HepG2 (cell line): ENCODE measurements around the gene MTMR10. TPM values are rescaled to one million over a fixed set of nuclear protein-coding genes. Genes with fewer than 3 reads are reported as not detected.

Experiments
- ATAC-seq: fragments of 200-7000 bp; cut with Tn5 transposase; 3 replicates; pipeline ENCODE4 v1.9.1; 2020; ENCODE audit warnings: mild to moderate bottlenecking, moderate library complexity
- BruUV-seq: library from RNA; stranded (reverse); fragments of 400-500 nt; replicated peaks from 2 replicates; lab custom pipeline; 2021; lab: Mats Ljungman, UMichigan
- CTCF ChIA-PET: fragments of 300-600 bp; formaldehyde crosslinking; extraction: SDS; loops from one replicate; lab custom pipeline; 2021; ENCODE audit warnings: low total read pairs, inconsistent platforms, low intra/inter-chr PET ratio; lab: Yijun Ruan, JAX
- POLR2A ChIA-PET: fragments of 350-600 bp; sonication (Branson Sonifier 250); formaldehyde crosslinking; loops from one replicate; lab custom pipeline; 2020; ENCODE audit warnings: antibody characterized with exemption, inconsistent platforms; lab: Yijun Ruan, JAX
- DNase-seq: peaks from one replicate; pipeline ENCODE4 v3.0.0-alpha.2; 2015; ENCODE audit warnings: low spot score
- FAIRE-seq: peaks from 3 replicates; lab custom pipeline; 2011; peaks lifted over from hg19 to GRCh38; lab: Jason Lieb, UNC
- H2AFZ ChIP-seq: one replicate; pipeline ENCODE4 v1.6.1; 2011; ENCODE audit warnings: low read length, inconsistent platforms
- H3K27ac ChIP-seq: fragments of 300-600 bp; 3 replicates; pipeline ENCODE4 v1.8.0; 2011; ENCODE audit warnings: mixed run types, mild to moderate bottlenecking, mixed read lengths, low read length, inconsistent platforms; ENCODE audit not compliant: insufficient read depth; ENCODE audit errors: extremely low read length
- H3K27me3 ChIP-seq, 2 experiments: fragments of 200-600 bp in 1 of 2; 2 replicates in 1 of 2; 3 replicates in 1 of 2; pipeline versions ENCODE4 v1.6.0 to v1.8.0; 2011; ENCODE audit warnings: low read length in 2 of 2, mild to moderate bottlenecking in 2 of 2, moderate library complexity in 2 of 2, inconsistent platforms in 1 of 2; ENCODE audit not compliant: insufficient read depth in 2 of 2, control insufficient read depth in 1 of 2
- H3K36me3 ChIP-seq, 2 experiments: fragments of 200-600 bp in 1 of 2; replicated peaks in 1 of 2; 2 replicates in 1 of 2; 3 replicates in 1 of 2; pipeline versions ENCODE4 v1.5.1 to v1.8.0; 2011; ENCODE audit warnings: low read length in 2 of 2, inconsistent platforms in 1 of 2; ENCODE audit not compliant: insufficient read depth in 2 of 2, control insufficient read depth in 1 of 2
- H3K4me1 ChIP-seq: 2 replicates; pipeline ENCODE4 v1.5.1; 2012; ENCODE audit warnings: low read length, inconsistent platforms; ENCODE audit not compliant: insufficient read depth
- H3K4me2 ChIP-seq: 2 replicates; pipeline ENCODE4 v1.6.0; 2011; ENCODE audit warnings: low read depth, low read length, inconsistent platforms
- H3K4me3 ChIP-seq, 3 experiments: fragments of 200-600 bp in 1 of 3; sonication (generic), shearing (Covaris generic) in 1 of 3; replicated peaks in 1 of 3; 2 replicates each; pipeline ENCODE4 v1.5.1; 2011 to 2016; ENCODE audit warnings: low read length in 3 of 3, inconsistent platforms in 2 of 3, low read depth in 2 of 3, mild to moderate bottlenecking in 2 of 3, control low read depth in 1 of 3, mixed read lengths in 1 of 3; ENCODE audit not compliant: insufficient read depth in 1 of 3
- H3K79me2 ChIP-seq: one replicate; pipeline ENCODE4 v1.6.1; 2011; ENCODE audit warnings: low read length, inconsistent platforms; ENCODE audit not compliant: insufficient read depth
- H3K9ac ChIP-seq: 2 replicates; pipeline ENCODE4 v1.6.0; 2011; ENCODE audit warnings: mild to moderate bottlenecking, low read depth, low read length, inconsistent platforms; ENCODE audit not compliant: insufficient read depth
- H3K9me3 ChIP-seq: 2 replicates; pipeline ENCODE4 v1.5.1; 2012; ENCODE audit warnings: mild to moderate bottlenecking, low read length
- H4K20me1 ChIP-seq: 2 replicates; pipeline ENCODE4 v1.6.0; 2011; ENCODE audit warnings: inconsistent platforms, mild to moderate bottlenecking, low read length, moderate library complexity; ENCODE audit not compliant: insufficient read depth
- AHR ChIP-seq: IDR thresholded peaks from 2 replicates; pipeline ENCODE4 v1.6.1; 2018; ENCODE audit warnings: missing genetic modification reagents, missing compliant biosample characterization
- ATM ChIP-seq: fragments of 450-650 bp; IDR thresholded peaks from 2 replicates; pipeline ENCODE4 v1.7.1; 2017; ENCODE audit warnings: mild to moderate bottlenecking, borderline replicate concordance
- BCLAF1 ChIP-seq: fragments of 450-650 bp; IDR thresholded peaks from 2 replicates; pipeline ENCODE4 v1.6.1; 2017; ENCODE audit warnings: mild to moderate bottlenecking
- HMG20B ChIP-seq: conservative IDR thresholded peaks from 2 replicates; pipeline ENCODE4 v1.6.1; 2016; ENCODE audit warnings: missing genetic modification reagents, missing compliant biosample characterization
- NFE2L2 ChIP-seq: fragments of 150-350 bp; IDR thresholded peaks from 2 replicates; pipeline ENCODE4 v1.6.1; 2014; ENCODE audit warnings: low read length
- NR2C2 ChIP-seq: sonication (generic); formaldehyde crosslinking; IDR thresholded peaks from 2 replicates; pipeline ENCODE4 v1.4.0; 2020; ENCODE audit warnings: missing genetic modification reagents, mild to moderate bottlenecking, moderate library complexity, borderline replicate concordance
- SMC3 ChIP-seq: IDR thresholded peaks from 2 replicates; pipeline ENCODE4 v1.6.1; 2011; ENCODE audit warnings: low read length, improper control_type of control experiment
- SNRNP70 ChIP-seq: fragments of 200-400 bp; formaldehyde crosslinking; IDR thresholded peaks from 2 replicates; pipeline ENCODE4 v1.6.1; 2017; ENCODE audit warnings: mild to moderate bottlenecking, low read depth, low read length, moderate library complexity
- SOX13 ChIP-seq, 3 experiments: fragments of 450-650 bp in 1 of 3; sonication (generic) in 1 of 3; formaldehyde crosslinking in 1 of 3; IDR thresholded peaks in 2 of 3; conservative IDR thresholded peaks in 1 of 3; 2 replicates each; pipeline versions ENCODE4 v1.5.0 to v1.6.1; 2016 to 2020; ENCODE audit warnings: antibody characterized with exemption in 1 of 3, mild to moderate bottlenecking in 1 of 3, missing compliant biosample characterization in 1 of 3, missing genetic modification reagents in 1 of 3, moderate library complexity in 1 of 3
- SRF ChIP-seq: IDR thresholded peaks from 2 replicates; pipeline ENCODE4 v1.6.1; 2011; ENCODE audit warnings: mild to moderate bottlenecking, low read depth, low read length, moderate library complexity
- ZBED4 ChIP-seq: sonication (generic); formaldehyde crosslinking; IDR thresholded peaks from 2 replicates; pipeline ENCODE4 v1.4.0; 2020; ENCODE audit warnings: missing genetic modification reagents, borderline replicate concordance
- ZNF142 ChIP-seq: sonication (generic); formaldehyde crosslinking; IDR thresholded peaks from 2 replicates; pipeline ENCODE4 v1.4.0; 2020; ENCODE audit warnings: missing genetic modification reagents
- ZNF234 ChIP-seq: sonication (generic); formaldehyde crosslinking; conservative IDR thresholded peaks from 2 replicates; pipeline ENCODE4 v1.5.1; 2020; ENCODE audit warnings: mild to moderate bottlenecking, missing genetic modification reagents
- WGBS: methylation state at CpG from one replicate; pipeline ENCODE4 v1.1.6; 2017; ENCODE audit warnings: low lambda C conversion rate; 5-methylcytosine and 5-hydroxymethylcytosine counted together
- in situ Hi-C: cut with HindIII; loops from 2 replicates; pipeline ENCODE4 v1.10.0; 2017; ENCODE audit warnings: low pct_unique_long_range_greater_than_20kb; ENCODE audit not compliant: extremely low pct_ligation_motif_present
- intact Hi-C: fragments of 100-400 bp; cut with micrococcal nuclease; formaldehyde crosslinking; loops from one replicate; pipeline ENCODE4 v1.10.0; 2022; ENCODE audit not compliant: unreplicated experiment
- polyA plus RNA-seq, 8 experiments: library from polyadenylated mRNA; depleted of rRNA in 3 of 8; stranded (reverse) in 7 of 8; unstranded in 1 of 8; fragments of >200 nt; fragmentation: Illumina TruSeq in 4 of 8; extraction: Trizol in 4 of 8; gene quantifications; 2 replicates each; pipeline versions ENCODE4 v1.2.1 to v1.2.3, GENCODE V29; 2011 to 2016; ENCODE audit warnings: low read depth in 4 of 8, missing spikeins in 1 of 8, mixed read lengths in 1 of 8; ENCODE audit not compliant: insufficient read depth in 1 of 8
- total RNA-seq, 5 experiments: library from RNA; depleted of rRNA; stranded (reverse); fragments of >200 nt; fragmentation: Illumina TruSeq; extraction: Trizol; gene quantifications; 2 replicates each; pipeline ENCODE4 v1.2.3, GENCODE V29; 2016; ENCODE audit warnings: low read depth in 1 of 5

MTMR10 gene
- total and polyA plus RNA-seq, 2 of the 13 experiments (the other 11 are each of a cell fraction or from before 2014, with no cell fraction given): 10.2 to 17.4 TPM

GRCh38 chr15:30896211-30896606 is 95.2 kb downstream of the MTMR10 start:
- FAIRE-seq (no peak), ATAC-seq (no peak), DNase-seq (no peak)
- no peaks in the 10 kb centered on the region for H3K79me2 ChIP-seq
- H3K9me3 ChIP-seq: no peaks in the 10 kb centered on the region
- intact Hi-C loops (no loop called here), in situ Hi-C loops (no loop called here)
- no peaks in the 10 kb centered on the region for H4K20me1 ChIP-seq
- no peak overlapping the region for H3K9ac ChIP-seq
- H2AFZ ChIP-seq: no peak overlapping the region
- ChIA-PET POLR2A (no interaction called here), CTCF (no interaction called here)
- 80% methylated on average over 11 of the region's 12 CpGs for WGBS
- no peak overlapping the region for H3K4me2 ChIP-seq
- no peaks in the 10 kb centered on the region for H3K4me1 ChIP-seq
- BruUV-seq: no TSS peak
- no peaks in the 10 kb centered on the region for H3K36me3 ChIP-seq
- no peaks in the 10 kb centered on the region for H3K27me3 ChIP-seq
- H3K4me3 ChIP-seq: no peak overlapping the region
- H3K27ac ChIP-seq: no peak overlapping the region
- TF ChIP-seq ZBED4 (CRISPR knock-in tag): no peak
- no peak for TF ChIP-seq AHR (CRISPR knock-in tag)
- TF ChIP-seq SNRNP70: no peak
- no peak for TF ChIP-seq BCLAF1
- TF ChIP-seq HMG20B: no peak
- no peak for TF ChIP-seq SMC3
- TF ChIP-seq ZNF234 (CRISPR knock-in tag): no peak
- TF ChIP-seq NFE2L2: no peak
- TF ChIP-seq ATM: no peak
- TF ChIP-seq NR2C2 (CRISPR knock-in tag): no peak
- TF ChIP-seq ZNF142: no peak
- TF ChIP-seq SRF: no peak
- no peak for TF ChIP-seq SOX13 (IDR thresholded peaks at IDR 0.05)
- TF ChIP-seq SOX13 (CRISPR knock-in tag; conservative IDR thresholded peaks at IDR 0.05 in 1 of 2, IDR thresholded peaks at IDR 0.05 in 1 of 2): no peak
